H9 (cell line): ENCODE measurements around the gene CNTD1. TPM values are rescaled to one million over a fixed set of nuclear protein-coding genes. Genes with fewer than 3 reads are reported as not detected.

Source experiments
- DNase-seq: peaks from one replicate; pipeline ENCODE4 v3.0.0-alpha.2; 2017
- H2AFZ ChIP-seq: one replicate; pipeline ENCODE4 v1.6.1; 2013; ENCODE audit warnings: mild to moderate bottlenecking, low read length, control low read depth, moderate library complexity
- H2AK5ac ChIP-seq: 2 replicates; pipeline ENCODE4 v1.6.1; 2013; ENCODE audit warnings: low read length, control low read depth, mixed read lengths; ENCODE audit not compliant: insufficient read length
- H2BK120ac ChIP-seq: one replicate; pipeline ENCODE4 v1.6.1; 2013; ENCODE audit warnings: low read depth, mild to moderate bottlenecking, low read length, control low read depth, inconsistent platforms; ENCODE audit not compliant: poor library complexity, severe bottlenecking
- H2BK12ac ChIP-seq: 2 replicates; pipeline ENCODE4 v1.6.1; 2013; ENCODE audit warnings: low read length, control low read depth, mixed read lengths, low read depth; ENCODE audit not compliant: insufficient read length
- H2BK15ac ChIP-seq: 2 replicates; pipeline ENCODE4 v1.6.1; 2013; ENCODE audit warnings: low read depth, low read length, control low read depth
- H2BK20ac ChIP-seq: one replicate; pipeline ENCODE4 v1.6.1; 2013; ENCODE audit warnings: low read depth, mild to moderate bottlenecking, low read length, control low read depth, inconsistent platforms; ENCODE audit not compliant: poor library complexity, severe bottlenecking
- H2BK5ac ChIP-seq: 2 replicates; pipeline ENCODE4 v1.6.1; 2013; ENCODE audit warnings: low read length, control low read depth, mixed read lengths; ENCODE audit not compliant: insufficient read length
- H3K14ac ChIP-seq: 2 replicates; pipeline ENCODE4 v1.6.1; 2013; ENCODE audit warnings: low read length, control low read depth; ENCODE audit not compliant: insufficient read depth
- H3K18ac ChIP-seq: 2 replicates; pipeline ENCODE4 v1.6.1; 2013; ENCODE audit warnings: low read depth, mild to moderate bottlenecking, mixed read lengths, low read length, control low read depth; ENCODE audit not compliant: insufficient read length
- H3K23ac ChIP-seq: 2 replicates; pipeline ENCODE4 v1.6.1; 2013; ENCODE audit warnings: low read length, control low read depth, mixed read lengths, low read depth; ENCODE audit not compliant: insufficient read length
- H3K23me2 ChIP-seq: 2 replicates; pipeline ENCODE4 v1.6.1; 2013; ENCODE audit warnings: low read depth, mild to moderate bottlenecking, mixed read lengths, low read length, control low read depth; ENCODE audit not compliant: insufficient read length, poor library complexity, severe bottlenecking
- H3K27ac ChIP-seq: 2 replicates; pipeline ENCODE4 v1.5.1; 2013; ENCODE audit warnings: low read length, control low read depth, mixed read lengths, low read depth; ENCODE audit not compliant: insufficient read length
- H3K27me3 ChIP-seq: 2 replicates; pipeline ENCODE4 v1.6.1; 2013; ENCODE audit warnings: low read length, control low read depth, inconsistent platforms; ENCODE audit not compliant: insufficient read depth
- H3K4ac ChIP-seq: 2 replicates; pipeline ENCODE4 v1.6.1; 2013; ENCODE audit warnings: low read depth, mild to moderate bottlenecking, control low read depth, inconsistent platforms, low read length, moderate library complexity
- H3K4me1 ChIP-seq: 2 replicates; pipeline ENCODE4 v1.6.1; 2013; ENCODE audit warnings: low read length, control low read depth, inconsistent platforms; ENCODE audit not compliant: insufficient read depth
- H3K4me2 ChIP-seq: 2 replicates; pipeline ENCODE4 v1.6.1; 2013; ENCODE audit warnings: low read length, control low read depth, mixed read lengths; ENCODE audit not compliant: insufficient read length, insufficient read depth
- H3K56ac ChIP-seq: 2 replicates; pipeline ENCODE4 v1.6.1; 2013; ENCODE audit warnings: low read depth, mild to moderate bottlenecking, mixed read lengths, low read length, control low read depth; ENCODE audit not compliant: insufficient read length
- H3K79me1 ChIP-seq: 2 replicates; pipeline ENCODE4 v1.6.1; 2013; ENCODE audit warnings: low read depth, mild to moderate bottlenecking, moderate library complexity, low read length, control low read depth, inconsistent platforms; ENCODE audit not compliant: insufficient read depth, poor library complexity, severe bottlenecking
- H3K79me2 ChIP-seq: 2 replicates; pipeline ENCODE4 v1.6.1; 2013; ENCODE audit warnings: low read length, control low read depth, inconsistent platforms; ENCODE audit not compliant: insufficient read depth
- H3K9ac ChIP-seq: 2 replicates; pipeline ENCODE4 v1.6.1; 2013; ENCODE audit warnings: low read length, control low read depth, mixed read lengths; ENCODE audit not compliant: insufficient read length; ENCODE audit errors: extremely low read depth
- H3K9me3 ChIP-seq: one replicate; pipeline ENCODE4 v1.6.1; 2013; ENCODE audit warnings: low read depth, low read length, inconsistent platforms; ENCODE audit not compliant: control insufficient read depth
- H3T11ph ChIP-seq: one replicate; pipeline ENCODE4 v1.6.1; 2013; ENCODE audit warnings: mild to moderate bottlenecking, low read length, control low read depth, inconsistent platforms
- H4K20me1 ChIP-seq: one replicate; pipeline ENCODE4 v1.6.1; 2013; ENCODE audit not compliant: control insufficient read depth, insufficient read length, insufficient read depth
- H4K5ac ChIP-seq: 2 replicates; pipeline ENCODE4 v1.6.1; 2013; ENCODE audit warnings: low read depth, mild to moderate bottlenecking, mixed read lengths, low read length, control low read depth; ENCODE audit not compliant: insufficient read length
- H4K8ac ChIP-seq: replicated peaks from 2 replicates; pipeline ENCODE4 v1.6.1; 2013; ENCODE audit warnings: low read length, control low read depth, mixed read lengths, low read depth; ENCODE audit not compliant: insufficient read length
- H4K91ac ChIP-seq: 2 replicates; pipeline ENCODE4 v1.6.1; 2013; ENCODE audit warnings: low read depth, mild to moderate bottlenecking, moderate library complexity, mixed read lengths, low read length, control low read depth; ENCODE audit not compliant: insufficient read length
- H3K27ac Mint-ChIP-seq, 3 experiments: 2 replicates in 2 of 3; 3 replicates in 1 of 3; pipeline ENCODE4 v1.8.0; 2020 to 2021; ENCODE audit warnings: mixed read lengths in 3 of 3, mild to moderate bottlenecking in 1 of 3, moderate library complexity in 1 of 3
- H3K27me3 Mint-ChIP-seq: 2 replicates; pipeline ENCODE4 v1.8.0; 2021; ENCODE audit warnings: low read depth, mild to moderate bottlenecking, moderate library complexity, mixed read lengths
- H3K36me3 Mint-ChIP-seq, 3 experiments: 2 replicates in 2 of 3; 3 replicates in 1 of 3; pipeline ENCODE4 v1.8.0; 2020 to 2021; ENCODE audit warnings: low read depth in 3 of 3, mixed read lengths in 3 of 3; ENCODE audit not compliant: insufficient read depth in 1 of 3
- H3K4me1 Mint-ChIP-seq, 2 experiments: 2 replicates each; pipeline ENCODE4 v1.8.0; 2020; ENCODE audit warnings: mixed read lengths in 2 of 2
- H3K4me3 Mint-ChIP-seq, 2 experiments: 2 replicates in 1 of 2; 3 replicates in 1 of 2; pipeline ENCODE4 v1.8.0; 2020 to 2021; ENCODE audit warnings: mild to moderate bottlenecking in 2 of 2, mixed read lengths in 2 of 2, moderate library complexity in 1 of 2
- H3K9me3 Mint-ChIP-seq, 2 experiments: 2 replicates in 1 of 2; 3 replicates in 1 of 2; pipeline ENCODE4 v1.8.0; 2020; ENCODE audit warnings: mild to moderate bottlenecking in 2 of 2, mixed read lengths in 2 of 2, moderate library complexity in 1 of 2
- WGBS: extraction: QIAGEN DNeasy Blood & Tissue Kit; methylation state at CpG from one replicate; pipeline ENCODE4 v1.1.7; 2013; ENCODE audit warnings: missing lambda C conversion rate, low lambda C conversion rate, mixed read lengths; ENCODE audit not compliant: insufficient read length; ENCODE audit errors: extremely low coverage; 5-methylcytosine and 5-hydroxymethylcytosine counted together
- total RNA-seq: library from RNA; stranded (reverse); gene quantifications from 2 replicates; pipeline ENCODE4 v1.2.1, GENCODE V29; 2021
- TF ChIP-seq, protein P1 (sequence below): fragments of 200-600 bp; sonication (generic); conservative IDR thresholded peaks from 3 replicates; pipeline ENCODE4 v1.8.0; 2021; ENCODE audit warnings: antibody characterized with exemption, mild to moderate bottlenecking

Gene CNTD1
- total RNA-seq, 1 experiment from 2014 or later, result not detected

DNA sequence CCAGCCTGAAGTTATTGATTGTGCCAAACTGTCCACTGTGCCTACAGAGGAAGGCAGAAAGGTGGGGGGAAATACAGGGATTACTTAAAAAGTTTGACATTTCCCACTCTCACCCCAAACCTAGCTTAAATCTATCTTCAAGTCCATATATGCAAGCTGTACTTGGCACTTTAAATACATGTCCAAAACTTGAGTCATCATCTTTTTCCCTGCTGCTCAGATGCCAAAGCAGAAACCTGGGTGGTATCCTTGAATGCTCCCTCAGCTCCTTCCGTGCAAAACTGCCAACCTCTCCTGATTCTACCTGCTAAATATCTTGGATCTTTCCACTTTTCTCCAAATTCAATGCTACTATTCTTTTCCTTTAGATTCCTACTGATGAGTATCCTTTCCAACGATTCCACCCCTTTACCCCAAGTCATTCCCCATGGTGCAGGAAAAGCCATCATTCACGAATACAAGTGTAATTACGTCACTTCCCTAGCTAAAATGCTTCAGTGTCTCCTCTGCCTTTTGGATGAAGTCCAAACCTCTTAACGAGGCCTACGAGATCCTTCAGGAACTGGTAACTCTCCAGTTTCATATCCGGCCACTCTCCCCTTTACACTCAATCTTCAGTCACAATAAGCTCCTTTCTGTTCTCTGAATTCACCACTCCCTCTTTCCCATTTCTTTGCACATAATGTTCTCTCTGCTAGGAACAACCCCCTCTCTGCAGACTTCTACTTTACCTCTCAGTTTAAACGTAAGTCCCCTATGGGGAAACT, 16.2 kb downstream of the CNTD1 start:
- no peaks in the 10 kb centered on the region for H3K9me3 ChIP-seq
- no peak overlapping the region for H3K27ac ChIP-seq
- no peak overlapping the region for H2BK15ac ChIP-seq
- no peak overlapping the region for H2BK120ac ChIP-seq
- no peak overlapping the region for H3K9ac ChIP-seq
- Mint-ChIP-seq H3K27ac (no peak overlapping the region), H3K4me1 (no peaks in the 10 kb centered on the region), H3K36me3 (peaks cover 25 to 84% (median 69%) of the 10 kb centered on the region in 3 experiments; a peak in 6 of 7 replicates), H3K4me3 (no peak overlapping the region), H3K27me3 (no peaks in the 10 kb centered on the region), H3K9me3 (no peaks in the 10 kb centered on the region)
- no peaks in the 10 kb centered on the region for H3K4me1 ChIP-seq
- no peaks in the 10 kb centered on the region for H3K23me2 ChIP-seq
- no peak overlapping the region for H2BK20ac ChIP-seq
- H3K14ac ChIP-seq, result no peak overlapping the region
- H2AK5ac ChIP-seq, result no peak overlapping the region
- no peak overlapping the region for H3K23ac ChIP-seq
- TF ChIP-seq, protein P1, sequence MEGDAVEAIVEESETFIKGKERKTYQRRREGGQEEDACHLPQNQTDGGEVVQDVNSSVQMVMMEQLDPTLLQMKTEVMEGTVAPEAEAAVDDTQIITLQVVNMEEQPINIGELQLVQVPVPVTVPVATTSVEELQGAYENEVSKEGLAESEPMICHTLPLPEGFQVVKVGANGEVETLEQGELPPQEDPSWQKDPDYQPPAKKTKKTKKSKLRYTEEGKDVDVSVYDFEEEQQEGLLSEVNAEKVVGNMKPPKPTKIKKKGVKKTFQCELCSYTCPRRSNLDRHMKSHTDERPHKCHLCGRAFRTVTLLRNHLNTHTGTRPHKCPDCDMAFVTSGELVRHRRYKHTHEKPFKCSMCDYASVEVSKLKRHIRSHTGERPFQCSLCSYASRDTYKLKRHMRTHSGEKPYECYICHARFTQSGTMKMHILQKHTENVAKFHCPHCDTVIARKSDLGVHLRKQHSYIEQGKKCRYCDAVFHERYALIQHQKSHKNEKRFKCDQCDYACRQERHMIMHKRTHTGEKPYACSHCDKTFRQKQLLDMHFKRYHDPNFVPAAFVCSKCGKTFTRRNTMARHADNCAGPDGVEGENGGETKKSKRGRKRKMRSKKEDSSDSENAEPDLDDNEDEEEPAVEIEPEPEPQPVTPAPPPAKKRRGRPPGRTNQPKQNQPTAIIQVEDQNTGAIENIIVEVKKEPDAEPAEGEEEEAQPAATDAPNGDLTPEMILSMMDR, result no peak
- H3K4me2 ChIP-seq, result no peak overlapping the region
- H3T11ph ChIP-seq, result no peak overlapping the region
- no peak overlapping the region for H4K5ac ChIP-seq
- no peaks in the 10 kb centered on the region for H3K79me2 ChIP-seq
- no peak overlapping the region for H3K18ac ChIP-seq
- H4K8ac ChIP-seq, result no peak overlapping the region
- no peak overlapping the region for H2AFZ ChIP-seq
- WGBS, result no CpG with 5 or more reads among the region's 8 CpGs
- no peaks in the 10 kb centered on the region for H3K27me3 ChIP-seq
- H4K20me1 ChIP-seq, result no peaks in the 10 kb centered on the region
- no peaks in the 10 kb centered on the region for H3K79me1 ChIP-seq
- no peak overlapping the region for H2BK12ac ChIP-seq
- no peak overlapping the region for H3K4ac ChIP-seq
- no peak overlapping the region for H2BK5ac ChIP-seq
- no peak for DNase-seq
- no peak overlapping the region for H3K56ac ChIP-seq
- H4K91ac ChIP-seq, result no peak overlapping the region
